Activated T-cell treated with anti-CD3 and anti-CD28 coated beads for 24 hours (primary cell): ENCODE measurements around the gene AADACL4.
"Not testable (repeated sequence)": the region's sequence is repeated elsewhere in the genome, so short reads cannot be mapped to it uniquely, and the experiment has no call there.

ENCODE experiments used
- DNase-seq: peaks from one replicate; pipeline ENCODE4 v3.0.0-alpha.2; 2020; ENCODE audit warnings: low read depth

Gene AADACL4

DNA sequence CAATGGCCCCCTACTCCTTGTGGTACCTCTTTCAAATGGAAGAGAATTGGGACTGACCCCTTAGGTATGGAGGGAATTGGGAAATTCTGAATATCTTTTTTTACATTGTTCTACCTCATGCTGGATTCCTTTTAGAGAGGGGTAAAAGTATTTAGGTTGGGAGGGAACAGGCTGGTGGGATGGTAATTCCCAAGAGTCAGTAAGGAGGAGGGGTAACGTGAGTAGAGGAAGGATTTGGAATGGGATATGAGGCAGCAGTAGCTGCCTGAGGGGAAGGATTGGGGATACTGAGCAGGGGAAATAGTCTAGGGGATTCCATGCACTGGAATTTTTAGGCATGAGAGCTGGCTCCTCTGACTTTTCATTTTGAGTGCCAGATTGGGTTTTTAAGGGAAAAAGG lies 68.2 kb downstream of the AADACL4 start:
- no peak for DNase-seq

DNA sequence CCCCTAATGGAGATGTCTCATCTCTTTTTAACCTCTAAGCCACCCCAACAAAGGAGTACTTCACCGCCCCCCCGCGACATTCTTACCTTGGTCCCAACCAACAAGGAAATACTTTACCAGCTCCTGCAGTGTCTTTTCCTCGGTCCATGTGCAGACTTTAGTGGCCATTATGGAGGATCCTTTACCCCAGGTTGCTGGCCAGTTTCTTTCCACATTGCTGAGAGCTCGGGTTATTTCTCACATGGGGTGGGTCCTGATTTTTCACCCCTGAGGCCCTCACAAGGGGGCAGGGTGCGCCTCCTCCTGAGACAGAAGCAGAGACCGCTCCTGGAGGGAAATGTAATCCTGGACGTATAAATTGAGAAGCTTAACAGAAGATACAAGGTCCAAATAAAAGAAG lies 69.0 kb downstream of the AADACL4 start:
- DNase-seq: no peak

DNA sequence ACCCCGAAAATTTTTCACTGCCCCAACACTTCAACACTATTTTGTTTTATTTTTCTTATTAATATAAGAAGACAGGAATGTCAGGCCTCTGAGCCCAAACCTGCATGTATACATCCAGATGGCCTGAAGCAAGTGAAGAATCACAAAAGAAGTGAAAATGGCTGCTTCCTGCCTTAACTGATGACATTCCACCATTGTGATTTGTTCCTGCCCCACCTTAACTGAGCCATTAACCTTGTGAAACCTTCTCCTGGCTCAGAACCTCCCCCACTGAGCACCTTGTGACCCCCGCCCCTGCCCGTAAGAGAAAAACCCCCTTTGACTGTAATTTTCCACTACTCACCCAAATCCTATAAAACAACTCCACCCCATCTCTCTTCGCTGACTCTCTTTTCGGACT lies 69.8 kb downstream of the AADACL4 start:
- DNase-seq: not testable (repeated sequence)

DNA sequence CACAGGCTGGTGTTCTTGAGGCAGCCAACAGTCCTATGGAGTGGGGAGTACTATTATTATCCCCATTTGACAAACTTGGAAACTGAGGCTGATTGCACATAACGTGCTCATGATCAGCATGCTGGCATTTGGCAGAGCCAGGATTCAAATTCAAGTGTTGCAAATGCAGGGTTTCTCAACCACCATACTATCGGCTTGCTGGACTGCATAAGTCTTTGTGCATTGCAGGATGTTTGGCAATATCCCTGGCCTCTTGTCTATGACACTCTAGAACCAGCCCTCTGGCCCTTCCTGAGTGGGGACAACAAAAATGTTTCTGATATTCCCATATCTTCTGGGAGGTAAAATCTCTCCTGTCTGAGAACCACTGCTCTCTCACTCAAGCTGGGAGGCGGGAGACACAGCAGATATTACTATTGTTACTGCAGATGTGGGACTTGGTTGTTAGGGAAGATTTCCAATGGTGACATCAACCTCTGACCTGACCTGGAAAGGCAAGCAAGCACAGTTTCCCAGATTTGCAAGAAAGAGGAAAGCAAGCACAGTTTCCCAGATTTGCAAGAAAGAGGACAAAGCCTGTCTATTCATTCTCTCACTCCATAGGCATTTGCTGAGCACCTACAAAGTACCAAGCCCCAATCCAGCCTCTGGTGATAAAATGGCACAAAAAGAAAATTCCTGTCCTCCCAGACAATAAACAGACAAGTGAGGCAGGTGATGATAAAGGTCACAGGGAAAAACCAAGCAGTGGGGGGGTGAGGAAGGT lies 71.0 kb downstream of the AADACL4 start:
- DNase-seq: no peak

DNA sequence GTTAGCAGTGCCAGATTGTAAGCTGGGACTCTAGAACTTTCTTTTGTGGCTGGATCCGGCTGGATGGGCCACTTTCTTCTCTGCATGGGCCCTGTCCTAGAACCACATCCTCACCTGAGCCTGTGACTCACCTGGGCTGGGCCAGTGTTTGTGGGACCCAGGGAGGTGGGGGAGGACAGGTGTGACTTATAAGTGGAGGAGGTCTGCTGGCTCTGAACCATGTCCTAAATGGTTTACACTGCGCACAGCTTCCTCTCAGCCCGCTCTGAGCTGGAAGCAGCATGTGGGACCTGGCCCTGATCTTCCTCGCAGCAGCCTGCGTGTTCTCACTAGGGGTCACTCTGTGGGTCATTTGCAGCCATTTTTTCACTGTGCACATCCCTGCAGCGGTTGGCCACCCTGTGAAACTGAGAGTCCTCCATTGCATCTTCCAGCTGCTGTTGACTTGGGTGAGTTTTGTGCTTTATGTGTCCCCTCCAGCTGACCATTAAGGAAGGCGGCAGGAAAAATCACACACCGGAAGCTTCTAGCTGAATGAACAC lies 72.1 kb downstream of the AADACL4 start, which contains the start of gene AADACL3:
Gene AADACL3 (plus strand): TSS at position 215 of the 542 bp plus-strand sequence. CDS start 67 bp downstream, at position 282.
- DNase-seq: no peak
